Glutamatergic neuron (in vitro differentiated cells): Measurements from ENCODE around the gene MIGA1. TPM values are rescaled to one million over a fixed set of nuclear protein-coding genes. Genes with fewer than 3 reads are reported as not detected.

Experiments
- DNase-seq: peaks from one replicate; pipeline ENCODE4 v3.0.0; 2022
- H3K27ac Mint-ChIP-seq: one replicate; pipeline ENCODE4 v1.8.0; 2020; ENCODE audit warnings: mild to moderate bottlenecking, mixed read lengths, inconsistent platforms; ENCODE audit not compliant: unreplicated experiment
- H3K27me3 Mint-ChIP-seq: one replicate; pipeline ENCODE4 v1.8.0; 2020; ENCODE audit warnings: mild to moderate bottlenecking, moderate library complexity, mixed read lengths, inconsistent platforms; ENCODE audit not compliant: unreplicated experiment
- H3K36me3 Mint-ChIP-seq: one replicate; pipeline ENCODE4 v1.8.0; 2020; ENCODE audit warnings: mild to moderate bottlenecking, mixed read lengths, inconsistent platforms; ENCODE audit not compliant: unreplicated experiment
- H3K4me1 Mint-ChIP-seq: one replicate; pipeline ENCODE4 v1.8.0; 2020; ENCODE audit warnings: mild to moderate bottlenecking, low read depth, mixed read lengths, inconsistent platforms; ENCODE audit not compliant: unreplicated experiment
- H3K4me3 Mint-ChIP-seq: one replicate; pipeline ENCODE4 v1.8.0; 2020; ENCODE audit warnings: mild to moderate bottlenecking, mixed read lengths, inconsistent platforms; ENCODE audit not compliant: unreplicated experiment
- H3K9me3 Mint-ChIP-seq: one replicate; pipeline ENCODE4 v1.8.0; 2020; ENCODE audit warnings: mild to moderate bottlenecking, moderate library complexity, mixed read lengths, inconsistent platforms; ENCODE audit not compliant: unreplicated experiment
- CTCF ChIP-seq: fragments of 200-600 bp; sonication (generic); IDR thresholded peaks from one replicate; pipeline ENCODE4 v1.5.0; 2021; ENCODE audit not compliant: partially characterized antibody, unreplicated experiment
- total RNA-seq: library from RNA; stranded (reverse); fragmentation: NEBNext Ultra II Directional; extraction: Animal tissue kit (Norgen Biotek cat#: 25700); gene quantifications from one replicate; pipeline ENCODE4 v1.2.1, GENCODE V29; 2021; ENCODE audit not compliant: unreplicated experiment

MIGA1 gene
- total RNA-seq, 1 donor from 2014 or later = 10.2 TPM

GRCh38 chr1:77828098-77828497, 48.6 kb downstream of the MIGA1 start:
- Mint-ChIP-seq H3K27ac (no peak overlapping the region), H3K36me3 (no peaks in the 10 kb centered on the region), H3K9me3 (no peaks in the 10 kb centered on the region), H3K4me3 (no peak overlapping the region), H3K27me3 (no peaks in the 10 kb centered on the region), H3K4me1 (peaks cover 4% of the 10 kb centered on the region)
- no peak for DNase-seq
- TF ChIP-seq CTCF = no peak

GRCh38 chr1:77829851-77830250, 50.4 kb downstream of the MIGA1 start:
- no peak for TF ChIP-seq CTCF

GRCh38 chr1:77830946-77831345, 51.5 kb downstream of the MIGA1 start:
- Mint-ChIP-seq H3K36me3 (no peaks in the 10 kb centered on the region), H3K27me3 (no peaks in the 10 kb centered on the region), H3K9me3 (no peaks in the 10 kb centered on the region), H3K4me1 (peaks cover 5% of the 10 kb centered on the region), H3K4me3 (no peak overlapping the region), H3K27ac (no peak overlapping the region)
- TF ChIP-seq CTCF = no peak
- DNase-seq = no peak

More at GRCh38 chr1:77829851-77830250, 50.4 kb downstream of the MIGA1 start:
- Mint-ChIP-seq H3K9me3 (no peaks in the 10 kb centered on the region), H3K4me1 (peaks cover 5% of the 10 kb centered on the region), H3K4me3 (no peak overlapping the region), H3K27me3 (no peaks in the 10 kb centered on the region), H3K36me3 (no peaks in the 10 kb centered on the region), H3K27ac (no peak overlapping the region)
- DNase-seq = no peak

GRCh38 chr1:77831566-77831965, 52.1 kb downstream of the MIGA1 start:
- no peak overlapping the region for H3K4me3 Mint-ChIP-seq
- no peak for TF ChIP-seq CTCF
- no peak for DNase-seq
- no peaks in the 10 kb centered on the region for H3K36me3 Mint-ChIP-seq
- H3K4me1 Mint-ChIP-seq = peaks cover 5% of the 10 kb centered on the region
- no peak overlapping the region for H3K27ac Mint-ChIP-seq
- H3K9me3 Mint-ChIP-seq = no peaks in the 10 kb centered on the region
- no peaks in the 10 kb centered on the region for H3K27me3 Mint-ChIP-seq

- no peaks in the 10 kb centered on the region for H3K27me3 Mint-ChIP-seq
- no peaks in the 10 kb centered on the region for H3K9me3 Mint-ChIP-seq
- H3K4me1 Mint-ChIP-seq = peaks cover 5% of the 10 kb centered on the region
- no peaks in the 10 kb centered on the region for H3K36me3 Mint-ChIP-seq
- TF ChIP-seq CTCF = no peak
- H3K27ac Mint-ChIP-seq = no peak overlapping the region
- H3K4me3 Mint-ChIP-seq = no peak overlapping the region
- no peak for DNase-seq
Observed at GRCh38 chr1:77831976-77832711, 52.7 kb downstream of the MIGA1 start.
